HG03460 (cell line): ENCODE measurements around the gene LMO7.
"Not testable (repeated sequence)": the region's sequence is repeated elsewhere in the genome, so short reads cannot be mapped to it uniquely, and the experiment has no call there.

Experiments
- ATAC-seq: cut with Tn5 transposase; IDR thresholded peaks from one replicate; pipeline ENCODE4 v1.9.1; 2021; ENCODE audit not compliant: unreplicated experiment

Gene LMO7

GRCh38 chr13:75647126-75647784, 11.1 kb downstream of the LMO7 start:
- ATAC-seq, result peak; percentile 82

GRCh38 chr13:75648446-75648845, 12.3 kb downstream of the LMO7 start:
- no peak for ATAC-seq

GRCh38 chr13:75651013-75651412, 14.9 kb downstream of the LMO7 start:
- ATAC-seq, result no peak

- ATAC-seq, result no peak
Measured at GRCh38 chr13:75652726-75653125, 16.6 kb downstream of the LMO7 start.

- ATAC-seq, result no peak
Measured at GRCh38 chr13:75656425-75656989, 20.4 kb downstream of the LMO7 start.

- ATAC-seq, result no peak
Measured at GRCh38 chr13:75657111-75657510, 21.0 kb downstream of the LMO7 start.

- ATAC-seq, result no peak
Measured at GRCh38 chr13:75660694-75661093, 24.6 kb downstream of the LMO7 start.

GRCh38 chr13:75661443-75661842, 25.3 kb downstream of the LMO7 start:
- no peak for ATAC-seq

- no peak for ATAC-seq
Measured at GRCh38 chr13:75666646-75667351, 30.7 kb downstream of the LMO7 start.

- no peak for ATAC-seq
Measured at GRCh38 chr13:75669706-75670105, 33.6 kb downstream of the LMO7 start.

GRCh38 chr13:75670496-75670895, 34.4 kb downstream of the LMO7 start:
- ATAC-seq, result no peak

GRCh38 chr13:75675421-75675820, 39.3 kb downstream of the LMO7 start:
- ATAC-seq, result no peak

GRCh38 chr13:75679459-75679858, 43.3 kb downstream of the LMO7 start:
- ATAC-seq, result no peak

- ATAC-seq, result not testable (repeated sequence)
Measured at GRCh38 chr13:75680251-75680650, 44.1 kb downstream of the LMO7 start.

GRCh38 chr13:75682326-75682725, 46.2 kb downstream of the LMO7 start:
- ATAC-seq, result no peak

GRCh38 chr13:75685239-75685697, 49.1 kb downstream of the LMO7 start:
- no peak for ATAC-seq

GRCh38 chr13:75687150-75687763, 51.1 kb downstream of the LMO7 start:
- ATAC-seq, result no peak

GRCh38 chr13:75689686-75690085, 53.6 kb downstream of the LMO7 start:
- no peak for ATAC-seq

- ATAC-seq, result no peak
Measured at GRCh38 chr13:75690607-75691006, 54.5 kb downstream of the LMO7 start.

GRCh38 chr13:75691183-75691582, 55.1 kb downstream of the LMO7 start:
- ATAC-seq, result no peak

- ATAC-seq, result no peak
Measured at GRCh38 chr13:75693227-75693626, 57.1 kb downstream of the LMO7 start.

GRCh38 chr13:75694722-75695121, 58.6 kb downstream of the LMO7 start:
- ATAC-seq, result no peak
